Endodermal cell (in vitro differentiated cells): Measurements from ENCODE around the gene YEATS2. TPM values are rescaled to one million over a fixed set of nuclear protein-coding genes. Genes with fewer than 3 reads are reported as not detected.
"Not testable (repeated sequence)": the region's sequence is repeated elsewhere in the genome, so short reads cannot be mapped to it uniquely, and the experiment has no call there.

Experiments
- DNase-seq: peaks from one replicate; pipeline ENCODE4 v3.0.0-alpha.2; 2017
- H3K27ac ChIP-seq: 2 replicates; pipeline ENCODE4 v1.5.1; 2013; ENCODE audit warnings: mild to moderate bottlenecking, low read depth, low read length, moderate library complexity
- H3K27me3 ChIP-seq: 2 replicates; pipeline ENCODE4 v1.6.1; 2013; ENCODE audit warnings: mild to moderate bottlenecking, low read length, moderate library complexity; ENCODE audit not compliant: insufficient read depth, control insufficient read depth, poor library complexity, severe bottlenecking
- H3K36me3 ChIP-seq: 2 replicates; pipeline ENCODE4 v1.7.0; 2013; ENCODE audit warnings: mild to moderate bottlenecking, low read length, moderate library complexity; ENCODE audit not compliant: control insufficient read depth, insufficient read depth
- H3K4me1 ChIP-seq: one replicate; pipeline ENCODE4 v1.7.0; 2013; ENCODE audit warnings: low read length; ENCODE audit not compliant: control insufficient read depth, insufficient read depth
- H3K4me3 ChIP-seq: 2 replicates; pipeline ENCODE4 v1.5.1; 2013; ENCODE audit warnings: mild to moderate bottlenecking, low read length, moderate library complexity
- H3K9ac ChIP-seq: 2 replicates; pipeline ENCODE4 v1.6.1; 2013; ENCODE audit warnings: mild to moderate bottlenecking, low read length, moderate library complexity; ENCODE audit not compliant: poor library complexity, severe bottlenecking; ENCODE audit errors: extremely low read depth
- H3K9me3 ChIP-seq: 2 replicates; pipeline ENCODE4 v1.6.1; 2013; ENCODE audit warnings: mild to moderate bottlenecking, low read length, moderate library complexity; ENCODE audit not compliant: control insufficient read depth
- H3K27ac Mint-ChIP-seq: 2 replicates; pipeline ENCODE4 v1.8.0; 2020; ENCODE audit warnings: mixed read lengths
- H3K27me3 Mint-ChIP-seq: 2 replicates; pipeline ENCODE4 v1.8.0; 2021; ENCODE audit warnings: mild to moderate bottlenecking, mixed read lengths; ENCODE audit not compliant: insufficient read depth
- H3K36me3 Mint-ChIP-seq: 2 replicates; pipeline ENCODE4 v1.8.0; 2020; ENCODE audit warnings: low read depth, mixed read lengths
- H3K4me1 Mint-ChIP-seq: 2 replicates; pipeline ENCODE4 v1.8.0; 2020; ENCODE audit warnings: mixed read lengths
- H3K4me3 Mint-ChIP-seq: 2 replicates; pipeline ENCODE4 v1.8.0; 2020; ENCODE audit warnings: mild to moderate bottlenecking, moderate library complexity, mixed read lengths
- H3K9me3 Mint-ChIP-seq: 2 replicates; pipeline ENCODE4 v1.8.0; 2020; ENCODE audit warnings: mild to moderate bottlenecking, mixed read lengths
- CTCF ChIP-seq: fragments of 200-600 bp; sonication (generic); conservative IDR thresholded peaks from 2 replicates; pipeline ENCODE4 v1.5.0; 2021; ENCODE audit warnings: antibody characterized with exemption, mild to moderate bottlenecking
- WGBS, 2 experiments: methylation state at CpG; one replicate each; pipeline versions ENCODE4 v1.1.5 to v1.1.7; 2013; ENCODE audit warnings: missing lambda C conversion rate in 2 of 2, mixed read lengths in 1 of 2; ENCODE audit not compliant: insufficient coverage in 1 of 2, insufficient read length in 1 of 2; 5-methylcytosine and 5-hydroxymethylcytosine counted together
- total RNA-seq, 2 donors: library from RNA; stranded (reverse); fragmentation: NEBNext Ultra II Directional in 1 of 2; extraction: Animal tissue kit (Norgen Biotek cat#: 25700) in 1 of 2; gene quantifications; 2 replicates in 1 of 2; 3 replicates in 1 of 2; pipeline ENCODE4 v1.2.1, GENCODE V29; 2021

Gene YEATS2
- total RNA-seq, 2 donors from 2014 or later: 53.4 to 55.8 TPM

- H3K4me1 ChIP-seq: no peaks in the 10 kb centered on the region
- no peaks in the 10 kb centered on the region for H3K36me3 ChIP-seq
- no peak for DNase-seq
- no peak overlapping the region for H3K4me3 Mint-ChIP-seq
- H3K36me3 Mint-ChIP-seq: peaks cover 1% of the 10 kb centered on the region
- no peak for TF ChIP-seq CTCF
- no peaks in the 10 kb centered on the region for H3K9me3 ChIP-seq
- no peak overlapping the region for H3K27ac Mint-ChIP-seq
- no peaks in the 10 kb centered on the region for H3K9me3 Mint-ChIP-seq
- H3K27me3 ChIP-seq: no peaks in the 10 kb centered on the region
- 97% methylated on average over 3 of the region's 3 CpGs; no CpG with 5 or more reads in 1 of the 2 experiments for WGBS, 2 experiments
- H3K27ac ChIP-seq: no peak overlapping the region
- no peaks in the 10 kb centered on the region for H3K27me3 Mint-ChIP-seq
- H3K4me3 ChIP-seq: no peak overlapping the region
- H3K4me1 Mint-ChIP-seq: no peaks in the 10 kb centered on the region
- no peak overlapping the region for H3K9ac ChIP-seq
Observed at GRCh38 chr3:183680061-183680460, 17.5 kb upstream of the YEATS2 start.

DNA sequence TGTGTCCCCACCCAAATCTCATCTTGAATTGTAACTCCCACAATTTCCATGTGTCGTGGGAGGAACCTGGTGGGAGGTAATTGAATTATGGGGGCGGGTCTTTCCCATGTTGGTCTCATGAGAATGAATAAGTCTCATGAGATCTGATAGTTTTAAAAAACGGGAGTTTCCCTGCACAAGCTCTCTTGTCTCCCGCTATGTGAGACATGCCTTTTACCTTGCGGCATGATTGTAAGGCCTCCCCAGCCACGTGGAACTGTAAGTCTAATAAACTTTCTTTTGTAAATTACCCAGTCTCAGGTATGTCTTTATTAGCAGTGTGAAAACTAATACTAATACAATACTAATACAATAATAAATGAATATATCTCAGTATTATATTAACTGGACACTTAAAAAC lies 9.9 kb upstream of the YEATS2 start:
- no peaks in the 10 kb centered on the region for H3K4me1 Mint-ChIP-seq
- H3K27ac Mint-ChIP-seq: no peak overlapping the region
- Histone ChIP-seq H3K4me1 (no peaks in the 10 kb centered on the region), H3K27ac (no peak overlapping the region), H3K27me3 (no peaks in the 10 kb centered on the region), H3K9me3 (no peaks in the 10 kb centered on the region), H3K36me3 (no peaks in the 10 kb centered on the region), H3K4me3 (no peak overlapping the region), H3K9ac (no peak overlapping the region)
- no peak overlapping the region for H3K4me3 Mint-ChIP-seq
- no peaks in the 10 kb centered on the region for H3K9me3 Mint-ChIP-seq
- 93 to 96% methylated on average over 3 to 6 of the region's 6 CpGs for WGBS, 2 experiments
- H3K27me3 Mint-ChIP-seq: no peaks in the 10 kb centered on the region
- no peak for TF ChIP-seq CTCF
- no peak for DNase-seq
- H3K36me3 Mint-ChIP-seq: no peaks in the 10 kb centered on the region

- H3K9me3 Mint-ChIP-seq: no peaks in the 10 kb centered on the region
- no peak for TF ChIP-seq CTCF
- H3K27me3 Mint-ChIP-seq: no peaks in the 10 kb centered on the region
- no peaks in the 10 kb centered on the region for H3K36me3 ChIP-seq
- no peaks in the 10 kb centered on the region for H3K4me1 Mint-ChIP-seq
- no peak overlapping the region for H3K27ac Mint-ChIP-seq
- no peaks in the 10 kb centered on the region for H3K4me1 ChIP-seq
- no peak for DNase-seq
- H3K4me3 ChIP-seq: no peak overlapping the region
- WGBS, 2 experiments: 76 to 91% methylated on average over 3 of the region's 3 CpGs
- H3K9ac ChIP-seq: no peak overlapping the region
- H3K27me3 ChIP-seq: no peaks in the 10 kb centered on the region
- H3K9me3 ChIP-seq: no peaks in the 10 kb centered on the region
- no peak overlapping the region for H3K4me3 Mint-ChIP-seq
- H3K27ac ChIP-seq: no peak overlapping the region
- no peaks in the 10 kb centered on the region for H3K36me3 Mint-ChIP-seq
Observed at GRCh38 chr3:183688874-183689273, 8.7 kb upstream of the YEATS2 start.

DNA sequence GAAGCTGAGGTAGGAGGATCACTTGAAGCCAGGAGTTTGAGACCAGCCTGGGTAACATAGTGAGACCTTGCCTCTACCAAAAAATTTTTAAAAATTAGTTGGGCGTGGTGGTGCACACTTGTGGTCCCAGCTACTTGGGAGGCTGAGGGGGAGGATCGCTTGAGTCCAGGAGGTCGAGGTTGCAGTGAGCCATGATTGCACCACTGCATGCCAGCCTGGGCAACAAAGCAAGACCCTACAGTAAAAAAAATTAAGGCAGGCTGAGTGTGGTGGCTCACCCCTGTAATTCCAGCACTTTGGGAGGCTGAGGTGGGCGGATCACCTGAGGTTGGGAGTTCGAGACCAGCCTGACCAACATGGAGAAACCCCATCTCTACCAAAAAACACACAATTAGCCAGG lies 8.0 kb upstream of the YEATS2 start:
- not testable (repeated sequence) for H3K27me3 Mint-ChIP-seq, H3K4me3 ChIP-seq
- WGBS, 2 experiments: 94 to 100% methylated on average over 3 to 5 of the region's 5 CpGs

More for the DNA sequence above, 8.0 kb upstream of the YEATS2 start:
- H3K27ac ChIP-seq, H3K4me1 Mint-ChIP-seq, H3K9ac ChIP-seq, H3K36me3 Mint-ChIP-seq, H3K36me3 ChIP-seq, H3K27me3 ChIP-seq, H3K4me1 ChIP-seq, H3K4me3 Mint-ChIP-seq, H3K27ac Mint-ChIP-seq, H3K9me3 ChIP-seq, DNase-seq, H3K9me3 Mint-ChIP-seq: not testable (repeated sequence)
